Kidney epithelial cell (primary cell): ENCODE data around the gene MVP. TPM values are rescaled to one million over a fixed set of nuclear protein-coding genes. Genes with fewer than 3 reads are reported as not detected.

ENCODE experiments used
- DNase-seq: peaks from one replicate; pipeline ENCODE4 v3.0.0-alpha.2; 2010; ENCODE audit warnings: low read depth
- H3K27me3 ChIP-seq: 2 replicates; pipeline ENCODE4 v1.6.0; 2011; ENCODE audit warnings: low read length; ENCODE audit not compliant: control insufficient read depth, insufficient read depth
- H3K36me3 ChIP-seq: 2 replicates; pipeline ENCODE4 v1.5.1; 2011; ENCODE audit warnings: low read length; ENCODE audit not compliant: control insufficient read depth, insufficient read depth
- H3K4me3 ChIP-seq: 2 replicates; pipeline ENCODE4 v1.5.1; 2011; ENCODE audit warnings: low read depth, mild to moderate bottlenecking, control low read depth, low read length
- total RNA-seq: library from RNA; depleted of rRNA; stranded (reverse); fragments of >200 nt; gene quantifications from 2 replicates; pipeline ENCODE4 v1.2.3, GENCODE V29; 2015
- TF ChIP-seq, protein P1 (sequence below): IDR thresholded peaks from 2 replicates; pipeline ENCODE4 v1.5.1; 2011; ENCODE audit warnings: mild to moderate bottlenecking, moderate library complexity, low read length, control low read depth, inconsistent platforms; ENCODE audit not compliant: insufficient read depth, poor library complexity, severe bottlenecking

Gene MVP
- total RNA-seq, 1 donor from 2014 or later: 194 TPM

GRCh38 chr16:29844575-29845331 lies 24.5 kb downstream of the MVP start:
- Histone ChIP-seq H3K36me3 (peaks cover 4% of the 10 kb centered on the region), H3K4me3 (no peak overlapping the region), H3K27me3 (no peaks in the 10 kb centered on the region)
- TF ChIP-seq, protein P1, sequence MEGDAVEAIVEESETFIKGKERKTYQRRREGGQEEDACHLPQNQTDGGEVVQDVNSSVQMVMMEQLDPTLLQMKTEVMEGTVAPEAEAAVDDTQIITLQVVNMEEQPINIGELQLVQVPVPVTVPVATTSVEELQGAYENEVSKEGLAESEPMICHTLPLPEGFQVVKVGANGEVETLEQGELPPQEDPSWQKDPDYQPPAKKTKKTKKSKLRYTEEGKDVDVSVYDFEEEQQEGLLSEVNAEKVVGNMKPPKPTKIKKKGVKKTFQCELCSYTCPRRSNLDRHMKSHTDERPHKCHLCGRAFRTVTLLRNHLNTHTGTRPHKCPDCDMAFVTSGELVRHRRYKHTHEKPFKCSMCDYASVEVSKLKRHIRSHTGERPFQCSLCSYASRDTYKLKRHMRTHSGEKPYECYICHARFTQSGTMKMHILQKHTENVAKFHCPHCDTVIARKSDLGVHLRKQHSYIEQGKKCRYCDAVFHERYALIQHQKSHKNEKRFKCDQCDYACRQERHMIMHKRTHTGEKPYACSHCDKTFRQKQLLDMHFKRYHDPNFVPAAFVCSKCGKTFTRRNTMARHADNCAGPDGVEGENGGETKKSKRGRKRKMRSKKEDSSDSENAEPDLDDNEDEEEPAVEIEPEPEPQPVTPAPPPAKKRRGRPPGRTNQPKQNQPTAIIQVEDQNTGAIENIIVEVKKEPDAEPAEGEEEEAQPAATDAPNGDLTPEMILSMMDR: no peak
- DNase-seq: no peak

- no peak for DNase-seq
- no peak overlapping the region for H3K4me3 ChIP-seq
- TF ChIP-seq, protein P1: no peak
- peaks cover 4% of the 10 kb centered on the region for H3K36me3 ChIP-seq
- H3K27me3 ChIP-seq: no peaks in the 10 kb centered on the region
These were observed 25.4 kb downstream of the MVP start for GRCh38 chr16:29845656-29846055.

- H3K4me3 ChIP-seq: no peak overlapping the region
- TF ChIP-seq, protein P1: peak; percentile 93
- H3K36me3 ChIP-seq: no peaks in the 10 kb centered on the region
- no peaks in the 10 kb centered on the region for H3K27me3 ChIP-seq
- no peak for DNase-seq
These were observed 28.4 kb downstream of the MVP start for GRCh38 chr16:29848420-29849297.

GRCh38 chr16:29849505-29849904 lies 29.2 kb downstream of the MVP start:
- Histone ChIP-seq H3K27me3 (no peaks in the 10 kb centered on the region), H3K4me3 (no peak overlapping the region), H3K36me3 (no peaks in the 10 kb centered on the region)
- TF ChIP-seq, protein P1: no peak
- DNase-seq: no peak

DNA sequence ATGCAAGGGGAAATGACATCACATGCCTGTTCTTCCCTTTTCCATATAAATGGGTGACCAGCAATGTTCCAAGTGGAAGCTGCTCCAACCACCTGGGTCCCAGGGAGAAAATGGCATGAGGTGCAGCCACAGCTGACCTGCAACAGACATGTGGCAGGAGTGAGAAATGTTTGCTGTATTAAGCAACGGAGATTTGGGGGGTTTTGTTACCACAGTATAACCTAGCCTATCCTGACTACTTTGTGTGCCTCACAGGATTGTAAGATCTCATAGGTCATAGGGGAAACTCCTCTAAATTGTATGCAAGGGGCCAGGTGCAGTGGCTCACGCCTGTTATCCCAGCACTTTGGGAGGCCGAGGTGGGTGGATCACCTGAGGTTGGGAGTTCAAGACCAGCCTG lies 30.7 kb downstream of the MVP start:
- TF ChIP-seq, protein P1: no peak
- Histone ChIP-seq H3K27me3 (no peaks in the 10 kb centered on the region), H3K4me3 (no peak overlapping the region), H3K36me3 (no peaks in the 10 kb centered on the region)
- DNase-seq: no peak
